NCI-H2081 (cell line): ENCODE data around the gene TRAF2.
"Not testable (repeated sequence)": the region's sequence is repeated elsewhere in the genome, so short reads cannot be mapped to it uniquely, and the experiment has no call there.

Source experiments
- DNase-seq, 2 experiments: peaks; one replicate each; lab custom pipeline; 2025; lab: John Stamatoyannopoulos, UW

The TRAF2 gene, protein sequence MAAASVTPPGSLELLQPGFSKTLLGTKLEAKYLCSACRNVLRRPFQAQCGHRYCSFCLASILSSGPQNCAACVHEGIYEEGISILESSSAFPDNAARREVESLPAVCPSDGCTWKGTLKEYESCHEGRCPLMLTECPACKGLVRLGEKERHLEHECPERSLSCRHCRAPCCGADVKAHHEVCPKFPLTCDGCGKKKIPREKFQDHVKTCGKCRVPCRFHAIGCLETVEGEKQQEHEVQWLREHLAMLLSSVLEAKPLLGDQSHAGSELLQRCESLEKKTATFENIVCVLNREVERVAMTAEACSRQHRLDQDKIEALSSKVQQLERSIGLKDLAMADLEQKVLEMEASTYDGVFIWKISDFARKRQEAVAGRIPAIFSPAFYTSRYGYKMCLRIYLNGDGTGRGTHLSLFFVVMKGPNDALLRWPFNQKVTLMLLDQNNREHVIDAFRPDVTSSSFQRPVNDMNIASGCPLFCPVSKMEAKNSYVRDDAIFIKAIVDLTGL

DNA sequence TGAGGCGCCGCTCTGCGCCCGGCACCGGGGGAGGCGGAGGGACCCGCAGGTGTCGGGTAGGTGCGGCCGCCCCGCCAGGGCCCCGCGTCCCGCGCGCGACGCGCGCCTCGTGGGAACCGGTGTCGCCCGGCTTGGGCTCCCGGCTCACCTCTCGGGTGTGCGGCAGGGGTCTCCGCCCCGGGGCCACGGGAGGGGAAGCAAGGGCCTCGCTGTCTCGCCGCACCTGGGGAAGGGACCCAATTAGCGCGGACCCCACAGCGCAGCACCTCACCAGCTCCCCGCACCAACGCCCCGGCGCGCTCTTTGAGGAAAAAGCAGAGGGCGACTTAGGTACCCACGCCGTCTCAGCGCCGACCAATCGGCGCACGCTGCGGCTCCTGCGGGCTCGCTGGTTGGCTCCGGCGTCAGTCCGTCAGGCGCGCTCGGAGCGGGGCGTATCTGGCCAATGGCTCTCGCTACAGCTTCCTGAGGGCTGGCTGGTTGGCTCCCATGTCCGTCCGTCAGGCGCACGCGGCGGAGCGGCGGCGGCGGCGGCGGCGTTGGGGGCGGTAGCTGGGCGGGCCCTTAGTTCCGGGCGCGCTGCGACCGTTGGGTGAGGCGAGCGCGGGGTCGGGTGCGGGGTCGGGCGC, at the start of gene TRAF2:
TSS of gene TRAF2 (plus strand) at position 567 of the 629 bp plus-strand sequence. CDS start 12,225 bp downstream, outside the sequence.
- peak; percentile 97 to 99 for DNase-seq

DNA sequence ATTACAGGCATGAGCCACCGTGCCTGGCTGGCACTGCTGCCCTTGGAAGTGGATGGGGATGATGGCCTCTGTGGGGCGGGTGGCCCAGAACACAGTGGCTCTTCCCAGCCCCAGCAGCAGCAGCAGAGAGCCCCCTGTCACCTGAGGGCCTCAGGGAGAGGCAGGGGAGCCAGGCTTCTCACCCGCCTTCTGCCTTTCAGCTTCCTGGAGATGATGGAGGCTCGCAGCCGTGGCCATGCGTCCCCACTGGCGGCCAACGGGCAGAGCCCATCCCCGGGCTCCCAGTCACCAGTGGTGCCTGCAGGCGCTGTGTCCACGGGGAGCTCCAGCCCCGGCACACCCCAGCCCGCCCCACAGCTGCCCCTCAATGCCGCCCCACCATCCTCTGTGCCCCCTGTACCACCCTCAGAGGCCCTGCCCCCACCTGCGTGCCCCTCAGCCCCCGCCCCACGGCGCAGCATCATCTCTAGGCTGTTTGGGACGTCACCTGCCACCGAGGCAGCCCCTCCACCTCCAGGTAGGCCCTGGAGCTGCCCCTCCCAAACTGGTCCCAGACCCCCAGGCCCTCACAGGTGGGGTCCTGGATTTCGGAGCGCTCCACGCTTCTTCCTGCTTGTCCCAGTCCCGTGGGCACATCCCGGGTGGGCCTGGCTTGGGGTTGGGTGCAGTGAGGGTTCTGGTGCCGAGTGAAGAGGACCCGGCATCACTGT, 49.0 kb upstream of the TRAF2 start:
- no peak for DNase-seq

DNA sequence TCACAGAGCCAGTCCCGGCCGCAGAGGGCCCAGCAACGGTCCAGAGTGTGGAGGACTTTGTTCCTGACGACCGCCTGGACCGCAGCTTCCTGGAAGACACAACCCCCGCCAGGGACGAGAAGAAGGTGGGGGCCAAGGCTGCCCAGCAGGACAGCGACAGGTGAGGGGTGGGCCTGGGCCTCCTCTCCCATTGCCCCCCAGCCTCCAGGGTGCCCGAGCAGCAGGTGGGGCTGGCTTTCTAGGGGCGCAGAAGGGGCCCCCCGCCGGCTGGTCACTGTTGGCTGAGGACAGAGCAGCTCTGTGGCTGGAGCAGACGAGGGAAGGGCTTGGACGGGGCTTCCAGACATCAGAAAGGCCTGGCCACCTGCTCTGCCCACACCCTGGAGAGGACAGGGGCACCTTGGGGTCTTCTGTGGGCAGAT, 48.4 kb upstream of the TRAF2 start:
- not testable (repeated sequence) for DNase-seq

DNA sequence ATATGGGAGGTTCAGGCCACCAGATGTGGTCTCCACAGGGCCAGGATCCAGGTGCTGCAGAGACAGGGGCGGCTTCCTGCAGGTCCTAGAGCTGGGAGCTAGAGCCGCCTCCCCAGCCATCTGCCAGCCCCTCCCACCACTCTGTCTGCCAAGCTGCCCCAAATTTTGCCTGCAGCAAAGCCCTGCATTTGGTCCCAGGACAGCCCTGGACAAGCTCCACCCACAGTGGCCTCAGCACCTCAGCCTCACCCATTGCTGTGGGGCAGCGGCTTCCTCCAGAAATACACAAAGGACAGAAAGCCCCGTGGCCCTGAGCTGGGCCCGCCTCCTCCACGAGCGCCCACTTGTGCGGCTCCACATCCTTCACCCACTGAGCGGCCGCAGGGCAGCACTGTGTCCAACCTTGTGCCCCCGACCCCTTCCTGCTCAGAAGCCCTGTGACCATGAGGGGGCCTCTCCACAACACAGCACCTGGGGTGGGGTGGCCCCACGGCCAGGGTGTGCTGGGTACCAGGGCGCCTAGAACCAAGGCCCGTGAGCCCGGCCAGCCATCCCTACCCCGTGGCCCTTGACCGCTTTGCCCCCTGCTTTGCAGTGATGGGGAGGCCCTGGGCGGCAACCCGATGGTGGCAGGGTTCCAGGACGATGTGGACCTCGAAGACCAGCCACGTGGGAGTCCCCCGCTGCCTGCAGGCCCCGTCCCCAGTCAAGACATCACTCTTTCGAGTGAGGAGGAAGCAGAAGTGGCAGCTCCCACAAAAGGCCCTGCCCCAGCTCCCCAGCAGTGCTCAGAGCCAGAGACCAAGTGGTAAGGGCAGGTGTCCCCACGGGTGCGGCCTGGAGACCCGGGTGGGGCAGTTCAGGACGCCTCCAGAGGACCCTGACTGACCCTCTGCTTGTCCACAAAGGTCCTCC, 47.7 kb upstream of the TRAF2 start:
- no peak for DNase-seq

DNA sequence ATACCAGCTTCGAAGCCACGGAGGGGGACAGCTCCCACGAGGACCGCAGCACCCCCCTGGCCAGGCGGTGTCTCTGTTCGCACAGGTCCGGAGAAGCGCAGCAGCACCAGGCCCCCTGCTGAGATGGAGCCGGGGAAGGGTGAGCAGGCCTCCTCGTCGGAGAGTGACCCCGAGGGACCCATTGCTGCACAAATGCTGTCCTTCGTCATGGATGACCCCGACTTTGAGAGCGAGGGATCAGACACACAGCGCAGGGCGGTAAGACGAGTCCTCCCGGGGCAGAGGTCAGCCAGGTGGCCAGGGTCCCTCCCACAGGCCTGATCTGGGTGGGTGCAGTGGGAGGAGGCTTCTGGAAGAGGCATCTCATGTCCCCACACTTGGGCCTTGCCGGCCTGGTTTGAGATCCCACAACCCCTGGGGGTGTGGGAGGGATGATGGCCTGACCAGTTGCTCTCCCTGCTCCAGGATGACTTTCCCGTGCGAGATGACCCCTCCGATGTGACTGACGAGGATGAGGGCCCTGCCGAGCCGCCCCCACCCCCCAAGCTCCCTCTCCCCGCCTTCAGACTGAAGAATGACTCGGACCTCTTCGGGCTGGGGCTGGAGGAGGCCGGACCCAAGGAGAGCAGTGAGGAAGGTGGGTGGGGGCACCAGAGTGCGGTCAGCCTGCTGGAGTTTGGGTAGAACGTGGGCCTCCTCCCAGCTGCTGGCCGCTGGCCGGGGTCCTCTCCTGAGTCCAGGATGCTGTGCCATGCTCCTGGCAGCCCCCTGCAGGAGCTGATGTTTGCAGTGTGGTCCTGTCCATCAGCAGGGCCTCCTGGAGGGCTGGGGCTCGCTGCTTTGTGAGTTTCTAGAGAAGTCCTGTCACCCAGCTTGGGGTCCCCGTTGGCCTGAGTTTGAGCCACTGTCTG, 46.8 kb upstream of the TRAF2 start:
- no peak for DNase-seq

DNA sequence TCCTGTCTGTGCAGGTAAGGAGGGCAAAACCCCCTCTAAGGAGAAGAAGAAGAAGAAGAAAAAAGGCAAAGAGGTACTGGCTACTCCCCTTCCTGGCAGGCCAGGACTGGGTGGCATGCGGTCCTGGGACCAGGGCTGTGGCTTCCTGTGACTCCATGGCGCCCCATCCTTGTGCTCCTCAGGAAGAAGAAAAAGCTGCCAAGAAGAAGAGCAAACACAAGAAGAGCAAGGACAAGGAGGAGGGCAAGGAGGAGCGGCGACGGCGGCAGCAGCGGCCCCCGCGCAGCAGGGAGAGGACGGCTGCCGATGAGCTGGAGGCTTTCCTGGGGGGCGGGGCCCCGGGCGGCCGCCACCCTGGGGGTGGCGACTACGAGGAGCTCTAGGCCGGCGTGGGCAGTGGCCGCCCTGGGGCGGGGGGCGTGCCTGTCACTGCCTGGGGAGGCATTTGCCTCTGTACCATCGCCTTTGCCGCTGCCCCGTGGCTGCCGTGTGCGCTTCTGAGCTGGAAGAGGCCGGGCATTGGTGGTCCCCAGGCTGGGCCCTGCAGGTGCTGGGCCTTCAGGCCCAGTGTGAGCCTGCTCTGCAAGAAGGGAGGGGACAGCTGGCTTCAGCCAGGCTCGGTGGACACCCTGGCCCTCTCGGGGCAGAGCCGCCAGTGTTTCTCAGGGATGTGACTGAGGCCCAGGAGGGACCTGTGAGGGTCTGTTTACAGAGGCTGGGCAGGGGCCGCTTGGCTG, 46.0 kb upstream of the TRAF2 start:
- peak in 1 of 2 experiments; percentile 19 for DNase-seq

DNA sequence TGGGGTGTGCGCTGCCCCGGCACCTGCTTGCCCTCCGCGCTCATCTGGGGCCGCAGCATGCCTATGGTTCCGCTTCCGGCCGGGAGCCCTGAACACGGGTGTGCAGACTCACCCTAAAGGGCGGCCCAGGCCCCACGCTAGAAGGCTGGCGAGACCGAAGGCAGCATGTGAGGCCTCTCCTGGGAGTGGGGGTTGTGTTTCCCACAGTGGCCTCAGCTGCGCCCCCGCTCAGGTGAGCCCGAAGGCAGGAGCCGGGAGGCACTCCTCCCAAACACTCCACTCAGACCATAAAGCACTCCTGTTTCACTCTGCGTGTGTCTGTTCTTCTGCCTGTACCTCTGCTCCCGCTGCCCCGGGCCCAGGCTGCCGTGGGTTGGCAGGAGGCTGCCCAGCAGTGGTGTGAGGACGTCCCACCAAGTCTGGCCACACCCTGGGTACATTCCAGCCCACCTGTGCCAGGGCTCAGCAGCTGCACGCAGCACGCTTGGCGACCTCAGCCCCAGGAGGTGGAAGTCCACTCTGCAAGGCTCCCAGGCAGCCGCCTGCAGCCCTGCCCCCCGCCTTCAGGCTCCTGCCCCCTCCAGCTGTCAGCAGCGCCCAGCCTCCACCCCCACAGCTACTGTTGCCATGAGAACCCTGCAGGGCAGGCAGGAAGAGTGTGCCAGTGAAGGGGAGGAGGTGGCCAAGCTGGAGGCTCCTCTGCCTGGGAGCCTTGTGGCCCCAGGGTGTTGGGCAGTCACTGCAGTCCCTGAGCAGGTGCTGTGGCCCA, 45.3 kb upstream of the TRAF2 start:
- DNase-seq: peak; percentile 87 to 91

DNA sequence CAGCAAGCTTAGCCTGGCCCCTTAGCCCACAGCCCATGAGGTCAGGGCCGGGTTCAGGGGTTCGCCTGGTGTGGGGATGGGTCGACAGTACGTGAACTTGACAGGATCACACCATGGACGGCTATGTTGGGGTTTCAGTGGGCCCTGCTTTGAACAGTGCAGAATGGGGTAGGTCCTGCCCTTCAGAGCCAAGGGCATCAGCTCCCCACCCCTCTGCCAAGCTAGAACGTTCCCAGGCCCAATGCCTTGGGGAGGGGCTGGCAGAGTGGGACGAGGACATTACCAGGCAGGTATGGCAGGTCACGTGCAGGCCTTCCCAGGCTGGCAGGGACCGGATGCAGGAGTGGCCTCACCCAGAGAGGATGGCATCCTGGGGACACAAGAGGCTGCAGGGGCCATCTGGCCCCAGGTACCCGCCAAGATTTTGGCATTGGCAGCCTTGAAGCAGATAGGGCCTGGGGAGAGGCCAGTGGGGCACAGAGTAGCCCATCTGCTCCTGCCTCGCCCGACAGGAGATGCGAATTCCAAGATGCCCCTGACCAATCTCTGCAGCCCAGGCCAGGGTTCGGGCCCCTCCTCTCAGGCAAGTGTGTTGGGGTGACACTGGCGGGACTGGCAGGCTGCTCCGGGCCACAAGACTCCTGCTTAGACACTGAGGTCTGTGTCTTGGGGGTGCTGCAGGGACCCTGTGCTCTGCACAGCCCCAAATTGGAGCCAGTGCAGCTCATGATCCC, 44.5 kb upstream of the TRAF2 start:
- DNase-seq: peak; percentile 39 to 66

DNA sequence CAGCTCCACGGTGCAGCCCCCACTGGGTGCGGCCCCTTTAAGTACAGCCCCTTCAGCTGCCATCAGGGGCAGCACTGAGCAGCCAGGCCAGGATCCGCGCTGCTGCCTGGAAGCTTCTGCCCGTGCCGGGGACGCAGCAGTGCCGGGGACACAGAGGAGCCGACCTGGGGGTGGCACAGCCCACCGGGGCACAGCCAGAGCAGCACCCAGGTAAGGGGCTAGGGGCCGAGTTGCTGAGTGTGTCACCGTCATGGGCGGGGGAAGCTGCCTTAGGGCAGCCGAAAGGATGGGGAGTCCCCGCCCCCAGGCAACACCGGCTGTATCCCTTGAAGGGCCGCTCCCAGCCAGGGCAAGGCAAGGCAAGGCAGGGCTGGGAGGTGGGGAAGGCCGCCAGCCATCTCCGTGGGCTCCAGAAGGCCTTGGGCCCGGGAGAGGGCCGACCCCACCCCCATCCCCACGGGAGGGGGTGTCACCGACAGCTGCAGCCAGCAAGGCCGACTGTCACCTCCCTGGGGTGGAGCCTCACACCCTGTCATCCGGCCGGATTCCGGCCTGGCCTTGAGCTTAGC, 43.9 kb upstream of the TRAF2 start, which contains the start of gene AJM1:
TSS of gene AJM1 (plus strand) at position 99 of the 569 bp plus-strand sequence. CDS start 1,937 bp downstream, outside the sequence.
- peak; percentile 63 to 75 for DNase-seq

DNA sequence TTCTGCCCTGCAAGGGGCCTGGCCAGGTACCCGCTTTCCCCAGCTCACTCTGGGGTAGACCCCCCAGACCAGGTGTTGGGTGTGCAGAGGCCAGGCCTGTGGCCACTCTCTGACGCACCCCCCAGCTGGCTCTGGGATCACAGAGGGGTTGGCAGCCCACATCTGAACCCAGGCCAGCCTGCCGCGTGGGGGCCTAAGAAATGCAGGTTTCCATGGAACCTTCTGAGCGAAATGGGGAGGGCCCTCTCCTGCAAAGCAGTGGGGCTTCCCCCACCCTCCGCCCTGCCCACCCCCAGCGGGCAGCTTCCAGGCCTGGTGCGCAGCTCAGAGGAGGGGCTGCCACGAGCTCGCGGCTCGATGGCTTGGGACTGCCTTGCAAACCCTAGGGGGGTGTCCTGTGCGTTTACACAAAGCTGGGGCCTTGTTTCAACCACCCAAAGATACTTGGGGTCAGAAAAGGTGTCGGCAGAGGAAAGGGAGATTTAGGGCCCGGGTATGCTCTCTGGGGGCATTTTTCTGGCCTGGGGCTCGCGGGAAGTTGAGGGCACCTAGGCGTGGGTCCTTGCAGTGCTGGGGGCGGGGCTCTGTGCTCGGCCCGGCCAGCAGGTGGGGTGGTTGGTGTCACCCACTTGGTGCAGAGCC, 43.0 kb upstream of the TRAF2 start:
- not testable (repeated sequence) for DNase-seq

DNA sequence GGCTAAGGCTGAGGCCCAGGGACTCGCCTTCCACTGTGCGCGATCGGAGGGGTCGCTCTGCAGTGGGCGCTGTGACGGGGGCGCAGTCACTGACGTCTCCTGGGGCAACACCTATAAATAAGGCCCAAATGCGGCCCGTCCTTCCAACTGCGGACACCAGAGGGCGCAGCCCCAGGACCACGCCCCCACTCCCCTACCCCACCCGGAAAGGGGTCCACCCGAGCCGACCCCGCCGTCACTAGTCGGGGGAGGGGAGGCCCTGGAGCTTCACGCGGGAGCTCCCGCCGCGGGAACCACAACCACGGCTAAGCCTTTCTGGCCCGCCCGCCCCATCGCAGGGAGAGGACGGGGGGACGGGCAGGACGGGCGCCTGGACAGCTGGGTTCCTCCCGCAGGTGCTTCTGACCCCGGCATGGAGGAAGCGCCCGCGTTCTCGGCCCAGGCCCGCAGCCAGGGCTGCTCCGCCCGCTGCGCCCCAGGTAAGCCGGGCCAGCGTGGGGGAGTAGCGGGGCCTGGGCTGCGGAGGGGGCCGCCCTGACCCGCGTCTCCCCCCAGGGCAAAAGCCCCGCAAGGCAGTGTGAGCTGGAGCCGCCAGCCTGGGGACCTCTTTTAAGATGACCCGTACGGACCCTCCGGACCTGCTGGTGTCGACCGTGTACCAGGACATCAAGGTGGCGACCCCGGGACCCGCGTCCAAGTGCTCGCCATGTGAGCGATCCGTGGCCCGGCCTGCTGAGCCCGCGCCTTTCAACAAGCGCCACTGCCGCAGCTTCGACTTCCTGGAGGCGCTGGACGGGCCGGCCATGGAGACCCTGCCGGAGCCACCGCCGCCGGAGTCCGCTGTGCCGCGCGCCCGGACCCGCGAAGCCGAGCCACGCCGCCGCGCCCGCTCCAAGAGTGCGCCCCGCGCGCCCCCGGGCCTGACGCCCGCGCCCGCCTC, 42.2 kb upstream of the TRAF2 start:
- DNase-seq: not testable (repeated sequence)

DNA sequence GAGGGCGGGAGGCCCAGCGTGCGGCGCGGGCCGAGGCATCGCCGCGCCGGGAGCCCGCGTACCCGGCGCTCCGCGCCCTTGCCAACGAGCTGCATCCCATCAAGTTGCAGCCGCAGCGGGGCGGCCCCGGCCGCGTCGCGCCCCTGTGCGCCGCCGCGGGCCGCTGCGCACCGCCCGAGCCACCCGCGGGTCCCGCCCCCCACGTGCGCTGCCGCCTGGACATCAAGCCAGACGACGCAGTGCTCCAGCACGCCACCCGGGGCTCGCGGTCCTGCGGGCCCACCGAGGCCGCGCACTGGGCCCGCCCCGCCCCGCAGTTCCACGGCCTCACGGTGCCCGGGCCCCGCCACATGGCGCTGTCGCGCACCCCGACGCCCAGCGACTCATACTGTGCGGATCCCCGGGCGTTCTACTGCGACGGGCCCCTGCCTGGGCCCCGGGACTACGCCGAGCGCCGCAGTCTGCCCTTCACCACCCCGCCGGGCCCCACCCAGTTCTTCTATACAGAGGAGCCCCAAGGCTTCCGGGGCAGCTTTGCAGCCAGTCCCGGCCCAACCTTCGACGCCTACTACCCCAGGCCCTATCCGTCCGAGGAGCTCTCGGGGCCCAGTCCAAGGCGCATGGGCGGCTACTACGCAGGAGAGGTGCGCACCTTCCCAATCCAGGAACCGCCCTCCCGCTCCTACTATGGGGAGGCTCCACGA, 41.4 kb upstream of the TRAF2 start:
- no peak for DNase-seq

DNA sequence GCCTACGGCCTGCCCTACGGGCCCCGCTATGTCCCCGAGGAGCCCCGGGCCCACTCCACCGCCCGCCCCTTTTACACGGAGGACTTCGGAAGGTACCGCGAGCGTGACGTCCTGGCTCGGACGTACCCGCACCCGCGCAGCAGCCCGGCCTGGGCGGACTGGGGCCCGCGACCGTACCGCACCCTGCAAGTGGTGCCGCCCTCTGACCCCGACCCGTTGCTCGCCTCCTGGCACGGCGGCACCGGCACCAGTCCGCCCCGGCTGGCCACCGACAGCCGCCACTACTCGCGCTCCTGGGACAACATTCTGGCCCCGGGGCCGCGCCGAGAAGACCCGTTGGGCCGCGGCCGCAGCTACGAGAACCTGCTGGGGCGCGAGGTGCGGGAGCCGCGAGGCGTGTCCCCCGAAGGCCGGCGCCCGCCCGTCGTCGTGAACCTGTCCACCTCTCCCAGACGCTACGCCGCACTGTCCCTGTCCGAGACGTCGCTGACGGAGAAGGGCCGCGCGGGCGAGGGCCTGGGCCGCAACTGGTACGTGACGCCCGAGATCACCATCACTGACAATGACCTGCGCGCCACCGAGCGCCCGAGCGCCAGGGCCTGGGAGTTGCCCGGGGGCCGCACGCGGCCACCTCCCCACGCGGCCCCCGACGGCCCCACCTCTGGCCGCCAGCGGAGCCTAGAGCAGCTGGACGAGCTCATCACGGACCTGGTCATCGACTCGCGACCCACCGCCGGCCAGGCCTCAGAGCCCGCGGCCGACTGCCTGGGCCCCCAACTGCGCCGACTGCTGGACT, 40.7 kb upstream of the TRAF2 start:
- no peak for DNase-seq

DNA sequence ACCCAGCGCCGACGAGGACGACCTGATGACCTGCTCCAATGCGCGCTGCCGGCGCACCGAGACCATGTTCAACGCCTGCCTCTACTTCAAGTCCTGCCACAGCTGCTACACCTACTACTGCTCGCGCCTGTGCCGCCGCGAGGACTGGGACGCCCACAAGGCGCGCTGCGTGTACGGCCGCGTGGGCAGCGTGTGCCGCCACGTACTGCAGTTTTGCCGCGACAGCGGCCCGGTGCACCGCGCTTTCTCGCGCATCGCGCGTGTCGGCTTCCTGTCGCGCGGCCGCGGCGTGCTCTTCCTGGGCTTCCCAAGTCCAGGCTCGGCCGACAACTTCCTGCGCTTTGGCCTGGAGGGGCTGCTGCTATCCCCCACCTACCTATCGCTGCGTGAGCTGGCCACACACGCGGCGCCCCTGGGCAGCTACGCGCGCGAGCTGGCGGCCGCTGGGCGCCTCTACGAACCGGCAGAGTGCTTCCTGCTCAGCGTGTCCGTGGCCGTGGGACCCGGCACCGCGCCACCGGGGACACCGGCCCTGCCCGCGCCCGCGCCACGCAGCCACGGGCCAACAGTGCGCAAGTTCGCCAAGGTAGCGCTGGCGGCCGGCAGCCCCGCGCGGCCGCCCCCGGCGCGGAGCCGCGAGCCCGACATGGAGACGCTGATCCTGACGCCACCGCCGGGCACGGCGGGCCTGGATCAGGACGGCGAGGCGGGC, 39.8 kb upstream of the TRAF2 start:
- DNase-seq: no peak
